GM23338 (cell line): ENCODE results near the gene VSIG10L. TPM values are rescaled to one million over a fixed set of nuclear protein-coding genes. Genes with fewer than 3 reads are reported as not detected.

Experiments used
- ATAC-seq: fragments of 200-7000 bp; cut with Tn5 transposase; 3 replicates; pipeline ENCODE4 v1.9.1; 2020
- DNase-seq: peaks from one replicate; pipeline ENCODE4 v3.0.0-alpha.2; 2015; ENCODE audit warnings: low spot score
- H2AFZ ChIP-seq: fragments of 200-600 bp; sonication (generic); 2 replicates; pipeline ENCODE4 v1.8.0; 2016; ENCODE audit warnings: antibody characterized with exemption, mild to moderate bottlenecking, moderate library complexity
- H3F3A ChIP-seq: fragments of 200-600 bp; sonication (generic); replicated peaks from 2 replicates; pipeline ENCODE4 v1.8.0; 2017; ENCODE audit warnings: antibody characterized with exemption, mixed run types, low read depth
- H3K27ac ChIP-seq: fragments of 200-600 bp; sonication (generic); 2 replicates; pipeline ENCODE4 v1.6.1; 2016; ENCODE audit warnings: low read depth
- H3K27me3 ChIP-seq: fragments of 200-600 bp; sonication (generic); 2 replicates; pipeline ENCODE4 v1.8.0; 2016; ENCODE audit warnings: mild to moderate bottlenecking, mixed run types, moderate library complexity; ENCODE audit not compliant: insufficient read depth
- H3K36me3 ChIP-seq: fragments of 200-600 bp; sonication (generic); 2 replicates; pipeline ENCODE4 v1.8.0; 2016; ENCODE audit warnings: mild to moderate bottlenecking; ENCODE audit not compliant: insufficient read depth
- H3K4me1 ChIP-seq: fragments of 200-600 bp; sonication (generic); 2 replicates; pipeline ENCODE4 v1.8.0; 2016; ENCODE audit warnings: mild to moderate bottlenecking, moderate library complexity; ENCODE audit not compliant: insufficient read depth
- H3K4me2 ChIP-seq: fragments of 200-600 bp; sonication (generic); 2 replicates; pipeline ENCODE4 v1.7.1; 2017; ENCODE audit warnings: mixed run types
- H3K4me3 ChIP-seq: fragments of 200-600 bp; sonication (generic); 2 replicates; pipeline ENCODE4 v1.6.1; 2016; ENCODE audit warnings: mixed run types
- H3K79me2 ChIP-seq: fragments of 200-600 bp; sonication (generic); replicated peaks from 2 replicates; pipeline ENCODE4 v1.8.0; 2017; ENCODE audit warnings: mild to moderate bottlenecking; ENCODE audit not compliant: insufficient read depth
- H3K9me2 ChIP-seq: fragments of 200-600 bp; sonication (generic); 2 replicates; pipeline ENCODE4 v1.8.0; 2017; ENCODE audit not compliant: insufficient read depth
- H4K20me1 ChIP-seq: fragments of 200-600 bp; sonication (generic); replicated peaks from 2 replicates; pipeline ENCODE4 v1.8.0; 2017; ENCODE audit warnings: mild to moderate bottlenecking; ENCODE audit not compliant: insufficient read depth
- H3K27ac Mint-ChIP-seq: 2 replicates; pipeline ENCODE4 v1.8.0; 2020; ENCODE audit warnings: inconsistent platforms, mild to moderate bottlenecking, moderate library complexity, mixed read lengths
- H3K27me3 Mint-ChIP-seq: 3 replicates; pipeline ENCODE4 v1.8.0; 2022; ENCODE audit warnings: low read depth, mild to moderate bottlenecking, moderate library complexity, mixed read lengths, inconsistent platforms; ENCODE audit not compliant: insufficient read depth, poor library complexity
- H3K36me3 Mint-ChIP-seq: 3 replicates; pipeline ENCODE4 v1.8.0; 2021; ENCODE audit warnings: low read depth, mild to moderate bottlenecking, inconsistent platforms, moderate library complexity, mixed read lengths
- H3K4me1 Mint-ChIP-seq: 3 replicates; pipeline ENCODE4 v1.8.0; 2020; ENCODE audit warnings: mild to moderate bottlenecking, inconsistent platforms, mixed read lengths
- H3K4me3 Mint-ChIP-seq: 3 replicates; pipeline ENCODE4 v1.8.0; 2021; ENCODE audit warnings: moderate library complexity, mild to moderate bottlenecking, inconsistent platforms, mixed read lengths
- H3K9me3 Mint-ChIP-seq: 3 replicates; pipeline ENCODE4 v1.8.0; 2020; ENCODE audit warnings: moderate library complexity, mild to moderate bottlenecking, inconsistent platforms, mixed read lengths
- EZH2phosphoT487 ChIP-seq: fragments of 200-600 bp; sonication (generic); IDR thresholded peaks from one replicate; pipeline ENCODE4 v1.8.1; 2018; ENCODE audit warnings: antibody characterized with exemption; ENCODE audit not compliant: unreplicated experiment
- ZNF114 ChIP-seq: fragments of 250-450 bp; sonication (Bioruptor Pico); IDR thresholded peaks from 2 replicates; pipeline ENCODE4 v1.5.0; 2020; ENCODE audit warnings: mild to moderate bottlenecking, moderate library complexity
- ZNF331 ChIP-seq: fragments of 250-450 bp; sonication (Bioruptor Pico); IDR thresholded peaks from 2 replicates; pipeline ENCODE4 v1.5.0; 2020; ENCODE audit warnings: low read depth, mild to moderate bottlenecking, moderate library complexity
- polyA plus RNA-seq: library from polyadenylated mRNA; unstranded; fragments of >200 nt; fragmentation: Nextera tagmentation; extraction: Ambion mirVana; gene quantifications from 2 replicates; pipeline ENCODE4 v1.2.1, GENCODE V29; 2016
- total RNA-seq: library from RNA; depleted of rRNA; stranded (reverse); fragments of >200 nt; shearing (Covaris generic); gene quantifications from 2 replicates; pipeline ENCODE4 v1.2.3, GENCODE V29; 2014
- TF ChIP-seq, protein P1 (sequence below): fragments of 250-450 bp; sonication (Bioruptor Pico); IDR thresholded peaks from 2 replicates; pipeline ENCODE4 v1.5.0; 2020; ENCODE audit warnings: mild to moderate bottlenecking, moderate library complexity
- TF ChIP-seq, protein P2 (sequence below): IDR thresholded peaks from 2 replicates; pipeline ENCODE4 v1.6.1; 2016; ENCODE audit warnings: antibody characterized with exemption

Gene VSIG10L
- total and polyA plus RNA-seq, 2 experiments from 2014 or later, result 9.6 to 10.4 TPM

DNA sequence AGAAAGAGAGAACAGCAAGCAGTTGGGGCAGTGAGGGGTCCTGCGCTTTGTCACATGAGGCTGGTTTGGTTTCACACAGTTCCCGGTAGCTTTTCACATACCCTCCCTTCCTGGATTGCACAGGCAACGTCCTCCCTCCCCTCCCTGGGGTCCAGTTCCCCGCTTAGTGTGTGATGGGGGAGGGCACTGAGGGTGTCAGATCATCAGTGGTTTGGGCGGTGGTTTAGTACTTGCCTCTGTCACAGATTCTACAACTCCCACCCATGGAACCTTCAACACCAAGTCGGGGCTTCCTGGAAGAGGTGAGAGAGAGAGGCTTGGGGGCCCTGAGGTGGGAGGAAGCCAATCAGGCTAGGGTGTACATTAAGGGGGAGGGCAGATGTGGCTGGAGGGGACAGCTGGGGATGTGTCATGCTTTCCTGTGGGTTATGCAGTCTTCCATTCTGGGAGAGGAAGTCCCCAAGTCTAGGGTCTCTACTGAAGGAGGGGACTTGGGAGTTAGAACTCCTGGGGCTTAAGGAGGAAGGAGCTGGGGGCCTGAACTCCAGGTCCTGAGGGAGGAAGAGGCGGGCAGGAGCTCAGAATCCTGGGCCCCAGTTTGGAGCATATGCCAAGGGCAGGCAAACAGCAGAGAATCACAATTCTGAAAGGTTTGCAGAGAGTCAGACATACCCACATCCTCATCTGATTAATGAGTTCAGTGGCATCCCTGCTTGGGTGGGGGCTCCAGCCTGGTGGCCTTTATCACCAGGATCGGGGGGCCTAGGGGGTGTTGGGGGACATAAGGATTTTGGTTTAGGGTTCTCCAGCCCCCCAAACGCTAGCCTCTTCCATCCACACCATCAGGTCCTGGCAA lies 30.9 kb upstream of the VSIG10L start, which contains the start of gene NKG7 (continued):
- TF ChIP-seq, protein P1, sequence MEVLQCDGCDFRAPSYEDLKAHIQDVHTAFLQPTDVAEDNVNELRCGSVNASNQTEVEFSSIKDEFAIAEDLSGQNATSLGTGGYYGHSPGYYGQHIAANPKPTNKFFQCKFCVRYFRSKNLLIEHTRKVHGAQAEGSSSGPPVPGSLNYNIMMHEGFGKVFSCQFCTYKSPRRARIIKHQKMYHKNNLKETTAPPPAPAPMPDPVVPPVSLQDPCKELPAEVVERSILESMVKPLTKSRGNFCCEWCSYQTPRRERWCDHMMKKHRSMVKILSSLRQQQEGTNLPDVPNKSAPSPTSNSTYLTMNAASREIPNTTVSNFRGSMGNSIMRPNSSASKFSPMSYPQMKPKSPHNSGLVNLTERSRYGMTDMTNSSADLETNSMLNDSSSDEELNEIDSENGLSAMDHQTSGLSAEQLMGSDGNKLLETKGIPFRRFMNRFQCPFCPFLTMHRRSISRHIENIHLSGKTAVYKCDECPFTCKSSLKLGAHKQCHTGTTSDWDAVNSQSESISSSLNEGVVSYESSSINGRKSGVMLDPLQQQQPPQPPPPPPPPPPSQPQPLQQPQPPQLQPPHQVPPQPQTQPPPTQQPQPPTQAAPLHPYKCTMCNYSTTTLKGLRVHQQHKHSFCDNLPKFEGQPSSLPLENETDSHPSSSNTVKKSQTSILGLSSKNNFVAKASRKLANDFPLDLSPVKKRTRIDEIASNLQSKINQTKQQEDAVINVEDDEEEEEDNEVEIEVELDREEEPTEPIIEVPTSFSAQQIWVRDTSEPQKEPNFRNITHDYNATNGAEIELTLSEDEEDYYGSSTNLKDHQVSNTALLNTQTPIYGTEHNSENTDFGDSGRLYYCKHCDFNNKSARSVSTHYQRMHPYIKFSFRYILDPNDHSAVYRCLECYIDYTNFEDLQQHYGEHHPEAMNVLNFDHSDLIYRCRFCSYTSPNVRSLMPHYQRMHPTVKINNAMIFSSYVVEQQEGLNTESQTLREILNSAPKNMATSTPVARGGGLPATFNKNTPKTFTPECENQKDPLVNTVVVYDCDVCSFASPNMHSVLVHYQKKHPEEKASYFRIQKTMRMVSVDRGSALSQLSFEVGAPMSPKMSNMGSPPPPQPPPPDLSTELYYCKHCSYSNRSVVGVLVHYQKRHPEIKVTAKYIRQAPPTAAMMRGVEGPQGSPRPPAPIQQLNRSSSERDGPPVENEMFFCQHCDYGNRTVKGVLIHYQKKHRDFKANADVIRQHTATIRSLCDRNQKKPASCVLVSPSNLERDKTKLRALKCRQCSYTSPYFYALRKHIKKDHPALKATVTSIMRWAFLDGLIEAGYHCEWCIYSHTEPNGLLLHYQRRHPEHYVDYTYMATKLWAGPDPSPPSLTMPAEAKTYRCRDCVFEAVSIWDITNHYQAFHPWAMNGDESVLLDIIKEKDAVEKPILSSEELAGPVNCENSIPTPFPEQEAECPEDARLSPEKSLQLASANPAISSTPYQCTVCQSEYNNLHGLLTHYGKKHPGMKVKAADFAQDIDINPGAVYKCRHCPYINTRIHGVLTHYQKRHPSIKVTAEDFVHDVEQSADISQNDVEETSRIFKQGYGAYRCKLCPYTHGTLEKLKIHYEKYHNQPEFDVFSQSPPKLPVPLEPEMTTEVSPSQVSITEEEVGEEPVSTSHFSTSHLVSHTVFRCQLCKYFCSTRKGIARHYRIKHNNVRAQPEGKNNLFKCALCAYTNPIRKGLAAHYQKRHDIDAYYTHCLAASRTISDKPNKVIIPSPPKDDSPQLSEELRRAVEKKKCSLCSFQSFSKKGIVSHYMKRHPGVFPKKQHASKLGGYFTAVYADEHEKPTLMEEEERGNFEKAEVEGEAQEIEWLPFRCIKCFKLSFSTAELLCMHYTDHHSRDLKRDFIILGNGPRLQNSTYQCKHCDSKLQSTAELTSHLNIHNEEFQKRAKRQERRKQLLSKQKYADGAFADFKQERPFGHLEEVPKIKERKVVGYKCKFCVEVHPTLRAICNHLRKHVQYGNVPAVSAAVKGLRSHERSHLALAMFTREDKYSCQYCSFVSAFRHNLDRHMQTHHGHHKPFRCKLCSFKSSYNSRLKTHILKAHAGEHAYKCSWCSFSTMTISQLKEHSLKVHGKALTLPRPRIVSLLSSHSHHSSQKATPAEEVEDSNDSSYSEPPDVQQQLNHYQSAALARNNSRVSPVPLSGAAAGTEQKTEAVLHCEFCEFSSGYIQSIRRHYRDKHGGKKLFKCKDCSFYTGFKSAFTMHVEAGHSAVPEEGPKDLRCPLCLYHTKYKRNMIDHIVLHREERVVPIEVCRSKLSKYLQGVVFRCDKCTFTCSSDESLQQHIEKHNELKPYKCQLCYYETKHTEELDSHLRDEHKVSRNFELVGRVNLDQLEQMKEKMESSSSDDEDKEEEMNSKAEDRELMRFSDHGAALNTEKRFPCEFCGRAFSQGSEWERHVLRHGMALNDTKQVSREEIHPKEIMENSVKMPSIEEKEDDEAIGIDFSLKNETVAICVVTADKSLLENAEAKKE (CRISPR knock-in tag), result no peak

DNA sequence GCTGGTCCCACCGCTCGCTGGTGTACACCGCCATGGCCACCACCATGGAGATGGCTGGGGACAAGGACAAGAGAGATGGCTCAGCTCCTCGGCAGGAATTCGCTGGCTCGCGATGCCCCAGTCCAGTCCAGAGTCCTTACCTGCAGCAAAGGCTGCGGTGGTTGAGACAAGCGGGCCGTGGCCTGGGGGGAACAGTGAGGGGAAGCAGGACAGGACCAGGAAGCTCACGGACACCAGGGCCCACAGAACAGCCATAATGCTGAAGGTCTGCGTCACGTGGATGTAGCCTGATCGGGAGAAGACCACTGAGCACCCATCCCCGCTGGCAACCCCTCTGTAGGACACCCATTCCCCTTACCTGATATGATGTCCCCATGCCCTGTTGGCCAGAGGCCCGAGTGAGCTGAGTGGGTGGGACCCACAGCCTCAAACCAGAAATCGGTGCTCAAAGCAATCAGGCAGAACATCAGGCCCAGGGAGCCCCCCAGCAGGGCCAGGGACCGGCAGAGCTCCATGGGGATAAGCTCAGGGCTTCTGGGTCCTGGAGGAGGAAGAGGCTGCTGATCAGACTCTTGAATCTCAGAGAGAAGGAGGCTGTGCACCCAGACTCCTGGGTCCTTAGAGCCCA lies 30.2 kb upstream of the VSIG10L start:
- H3K4me3 ChIP-seq, result no peak overlapping the region
- no peak overlapping the region for H3K4me2 ChIP-seq
- DNase-seq (no peak), ATAC-seq (no peak)
- H3F3A ChIP-seq, result no peaks in the 10 kb centered on the region; the same call in 1 of the 2 replicates
- Mint-ChIP-seq H3K36me3 (no peaks in the 10 kb centered on the region), H3K27ac (no peak overlapping the region), H3K27me3 (peaks cover 16% of the 10 kb centered on the region), H3K4me3 (no peak overlapping the region), H3K4me1 (peaks cover 7% of the 10 kb centered on the region), H3K9me3 (no peaks in the 10 kb centered on the region; the same call in 1 of the 3 replicates)
- H3K36me3 ChIP-seq, result no peaks in the 10 kb centered on the region
- H4K20me1 ChIP-seq, result no peaks in the 10 kb centered on the region
- no peaks in the 10 kb centered on the region for H3K27me3 ChIP-seq
- no peak overlapping the region for H2AFZ ChIP-seq
- no peaks in the 10 kb centered on the region for H3K79me2 ChIP-seq
- no peak overlapping the region for H3K27ac ChIP-seq
- H3K4me1 ChIP-seq, result peaks cover 7% of the 10 kb centered on the region; the same call in 1 of the 2 replicates
- H3K9me2 ChIP-seq, result 0 out of 2 replicates have a peak, but pooled peaks cover 2% of the 10 kb centered on the region
- TF ChIP-seq ZNF114 (CRISPR knock-in tag) (no peak), ZNF331 (CRISPR knock-in tag) (no peak), EZH2phosphoT487 (no peak)
- TF ChIP-seq, protein P2, sequence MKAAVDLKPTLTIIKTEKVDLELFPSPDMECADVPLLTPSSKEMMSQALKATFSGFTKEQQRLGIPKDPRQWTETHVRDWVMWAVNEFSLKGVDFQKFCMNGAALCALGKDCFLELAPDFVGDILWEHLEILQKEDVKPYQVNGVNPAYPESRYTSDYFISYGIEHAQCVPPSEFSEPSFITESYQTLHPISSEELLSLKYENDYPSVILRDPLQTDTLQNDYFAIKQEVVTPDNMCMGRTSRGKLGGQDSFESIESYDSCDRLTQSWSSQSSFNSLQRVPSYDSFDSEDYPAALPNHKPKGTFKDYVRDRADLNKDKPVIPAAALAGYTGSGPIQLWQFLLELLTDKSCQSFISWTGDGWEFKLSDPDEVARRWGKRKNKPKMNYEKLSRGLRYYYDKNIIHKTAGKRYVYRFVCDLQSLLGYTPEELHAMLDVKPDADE, result no peak
- TF ChIP-seq, protein P1 (CRISPR knock-in tag), result no peak
